ENCODE results near the gene TMEM158.

- TF ChIP-seq CTCF (optimal IDR thresholded peaks at IDR 0.05 in 1 of 3, IDR thresholded peaks at IDR 0.05 in 1 of 3, conservative IDR thresholded peaks at IDR 0.05 in 1 of 3; ENCODE audit: extremely low read depth in 1 of 3, insufficient read depth in 2 of 3, low read length in 3 of 3) (no peak), EZH2 (IDR thresholded peaks at IDR 0.05; ENCODE audit: low read length) (no peak)
These were observed 6.4 kb downstream of the TMEM158 start for GRCh38 chr3:45219694-45220093.
